ENCODE results near the gene RASA3. TPM values are rescaled to one million over a fixed set of nuclear protein-coding genes. Genes with fewer than 3 reads are reported as not detected.
A peak's percentile ranks its signal among the peaks of the same experiment; 100 is the strongest.
"Not testable (repeated sequence)": the region's sequence is repeated elsewhere in the genome, so short reads cannot be mapped to it uniquely, and the experiment has no call there.

RASA3 gene
- total RNA-seq, 2 donors from 2014 or later, result 8.6 to 12.5 TPM

GRCh38 chr13:114119196-114119595, 13.2 kb downstream of the RASA3 start:
- intact Hi-C loops (cut with DNase I), result no loop called here

DNA sequence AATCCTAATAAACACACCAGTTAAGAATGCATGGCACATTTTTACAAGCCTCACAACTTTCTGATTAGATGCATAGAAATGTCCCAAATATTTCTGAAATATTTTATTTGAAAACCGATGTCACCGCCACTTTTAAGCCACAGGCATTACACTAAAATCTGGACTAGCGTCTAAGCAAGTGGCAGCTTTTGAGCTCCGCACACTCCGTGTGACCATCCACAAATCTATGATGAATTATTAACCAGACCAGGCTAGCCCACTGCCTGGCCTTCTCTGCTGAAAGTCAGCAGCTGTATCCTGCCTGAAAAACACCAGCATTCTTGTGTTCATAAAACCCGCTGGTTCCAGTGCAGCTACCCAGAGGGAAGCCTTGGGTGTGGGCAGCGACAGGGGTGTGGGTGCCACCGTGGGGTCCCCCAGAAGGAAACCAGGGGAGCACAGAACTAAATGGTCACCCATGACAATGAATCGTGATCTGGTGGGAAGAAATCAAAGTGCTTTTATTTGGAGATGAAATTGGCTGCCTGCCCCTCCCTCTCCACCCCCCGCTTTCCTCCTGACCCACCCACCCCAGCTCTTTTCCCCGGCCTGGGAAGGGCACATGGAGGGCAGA, 13.8 kb downstream of the RASA3 start:
- H3K36me3 ChIP-seq, result no peaks in the 10 kb centered on the region
- peak overlapping the region; percentile 27 to 41 for H3K27ac ChIP-seq
- intact Hi-C loops (cut with DNase I), result no loop called here
- H3K9me3 ChIP-seq, result no peaks in the 10 kb centered on the region
- H3K4me3 ChIP-seq, result no peak overlapping the region
- no peak for DNase-seq (ENCODE audit: low spot score)
- H3K27me3 ChIP-seq (replicated peaks; ENCODE audit: insufficient read depth), result no peaks in the 10 kb centered on the region
- TF ChIP-seq POLR2A (IDR thresholded peaks at IDR 0.05), result no peak
- TF ChIP-seq, protein P1, sequence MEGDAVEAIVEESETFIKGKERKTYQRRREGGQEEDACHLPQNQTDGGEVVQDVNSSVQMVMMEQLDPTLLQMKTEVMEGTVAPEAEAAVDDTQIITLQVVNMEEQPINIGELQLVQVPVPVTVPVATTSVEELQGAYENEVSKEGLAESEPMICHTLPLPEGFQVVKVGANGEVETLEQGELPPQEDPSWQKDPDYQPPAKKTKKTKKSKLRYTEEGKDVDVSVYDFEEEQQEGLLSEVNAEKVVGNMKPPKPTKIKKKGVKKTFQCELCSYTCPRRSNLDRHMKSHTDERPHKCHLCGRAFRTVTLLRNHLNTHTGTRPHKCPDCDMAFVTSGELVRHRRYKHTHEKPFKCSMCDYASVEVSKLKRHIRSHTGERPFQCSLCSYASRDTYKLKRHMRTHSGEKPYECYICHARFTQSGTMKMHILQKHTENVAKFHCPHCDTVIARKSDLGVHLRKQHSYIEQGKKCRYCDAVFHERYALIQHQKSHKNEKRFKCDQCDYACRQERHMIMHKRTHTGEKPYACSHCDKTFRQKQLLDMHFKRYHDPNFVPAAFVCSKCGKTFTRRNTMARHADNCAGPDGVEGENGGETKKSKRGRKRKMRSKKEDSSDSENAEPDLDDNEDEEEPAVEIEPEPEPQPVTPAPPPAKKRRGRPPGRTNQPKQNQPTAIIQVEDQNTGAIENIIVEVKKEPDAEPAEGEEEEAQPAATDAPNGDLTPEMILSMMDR (IDR thresholded peaks at IDR 0.05), result no peak
- no peak for TF ChIP-seq POLR2AphosphoS5 (IDR thresholded peaks at IDR 0.05)
- peaks cover 4% of the 10 kb centered on the region for H3K4me1 ChIP-seq (replicated peaks)
- WGBS, result 44% methylated on average over 10 of the region's 11 CpGs

More at GRCh38 chr13:114119196-114119595, 13.2 kb downstream of the RASA3 start:
- Histone ChIP-seq H3K4me1 (replicated peaks) (peaks cover 4% of the 10 kb centered on the region), H3K4me3 (no peak overlapping the region), H3K9me3 (no peaks in the 10 kb centered on the region), H3K36me3 (no peaks in the 10 kb centered on the region), H3K27me3 (replicated peaks; ENCODE audit: insufficient read depth) (no peaks in the 10 kb centered on the region), H3K27ac (peak overlapping the region; percentile 41 to 45)
- TF ChIP-seq POLR2AphosphoS5 (IDR thresholded peaks at IDR 0.05) (no peak), POLR2A (IDR thresholded peaks at IDR 0.05) (no peak)
- TF ChIP-seq, protein P1 (IDR thresholded peaks at IDR 0.05), result no peak
- 9% methylated on average over 14 of the region's 14 CpGs for WGBS
- DNase-seq (ENCODE audit: low spot score), result no peak

GRCh38 chr13:114118086-114118485, 14.3 kb downstream of the RASA3 start:
- Histone ChIP-seq H3K27me3 (replicated peaks; ENCODE audit: insufficient read depth) (no peaks in the 10 kb centered on the region), H3K4me3 (no peak overlapping the region), H3K4me1 (replicated peaks) (peaks cover 4% of the 10 kb centered on the region), H3K36me3 (no peaks in the 10 kb centered on the region), H3K27ac (no peak overlapping the region), H3K9me3 (no peaks in the 10 kb centered on the region)
- 66% methylated on average over 6 of the region's 6 CpGs for WGBS
- TF ChIP-seq POLR2AphosphoS5 (IDR thresholded peaks at IDR 0.05), result no peak
- TF ChIP-seq POLR2A (IDR thresholded peaks at IDR 0.05), result no peak
- TF ChIP-seq, protein P1 (IDR thresholded peaks at IDR 0.05), result no peak
- intact Hi-C loops (cut with DNase I), result no loop called here
- DNase-seq (ENCODE audit: low spot score), result no peak

- H3K4me3 ChIP-seq; H3K9me3 ChIP-seq; DNase-seq (ENCODE audit: low spot score); H3K27me3 ChIP-seq (replicated peaks; ENCODE audit: insufficient read depth); intact Hi-C loops (cut with DNase I); H3K27ac ChIP-seq; H3K4me1 ChIP-seq (replicated peaks); H3K36me3 ChIP-seq: not testable (repeated sequence)
- WGBS, result 87% methylated on average over 20 of the region's 20 CpGs
Measured at GRCh38 chr13:114117341-114117874, 15.0 kb downstream of the RASA3 start.

DNA sequence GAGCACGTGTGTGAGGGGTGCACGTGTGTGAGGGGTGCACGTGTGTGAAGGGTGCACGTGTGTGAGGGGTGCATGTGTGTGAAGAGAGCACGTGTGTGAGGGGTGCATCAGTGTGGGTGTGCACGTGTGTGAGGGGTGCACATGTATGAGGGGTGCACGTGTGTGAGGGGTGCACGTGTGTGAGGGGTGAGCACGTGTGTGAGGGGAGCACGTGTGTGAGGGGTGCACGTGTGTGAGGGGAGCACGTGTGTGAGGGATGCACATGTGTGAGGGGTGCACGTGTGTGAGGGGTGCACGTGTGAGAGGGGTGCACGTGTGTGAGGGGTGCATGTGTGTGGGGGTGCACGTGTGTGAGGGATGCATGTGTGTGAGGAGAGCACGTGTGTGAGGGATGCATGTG, 15.7 kb downstream of the RASA3 start:
- peaks cover 4% of the 10 kb centered on the region for H3K4me1 ChIP-seq (replicated peaks)
- intact Hi-C loops (cut with DNase I), result no loop called here
- no peak overlapping the region for H3K27ac ChIP-seq
- H3K9me3 ChIP-seq, result no peaks in the 10 kb centered on the region
- 87% methylated on average over 17 of the region's 17 CpGs for WGBS
- no peaks in the 10 kb centered on the region for H3K27me3 ChIP-seq (replicated peaks; ENCODE audit: insufficient read depth)
- H3K4me3 ChIP-seq, result no peak overlapping the region
- no peak for DNase-seq (ENCODE audit: low spot score)
- TF ChIP-seq, protein P1 (IDR thresholded peaks at IDR 0.05), result no peak
- no peaks in the 10 kb centered on the region for H3K36me3 ChIP-seq
